CD4-positive, alpha-beta T cell treated with Interleukin-6 at 100 ng/mL for 8 hours (primary cell): ENCODE results near the gene ADCY3.

ENCODE experiments used
- DNase-seq: peaks from one replicate; pipeline ENCODE4 v3.0.0-alpha.2; 2020; ENCODE audit warnings: mixed read lengths, low spot score

ADCY3 gene

GRCh38 chr2:24874035-24874434 lies 46.0 kb downstream of the ADCY3 start:
- DNase-seq = no peak

- DNase-seq = no peak
These were observed 46.4 kb downstream of the ADCY3 start for GRCh38 chr2:24873619-24874018.

GRCh38 chr2:24872344-24873115 lies 47.5 kb downstream of the ADCY3 start:
- DNase-seq = no peak

DNA sequence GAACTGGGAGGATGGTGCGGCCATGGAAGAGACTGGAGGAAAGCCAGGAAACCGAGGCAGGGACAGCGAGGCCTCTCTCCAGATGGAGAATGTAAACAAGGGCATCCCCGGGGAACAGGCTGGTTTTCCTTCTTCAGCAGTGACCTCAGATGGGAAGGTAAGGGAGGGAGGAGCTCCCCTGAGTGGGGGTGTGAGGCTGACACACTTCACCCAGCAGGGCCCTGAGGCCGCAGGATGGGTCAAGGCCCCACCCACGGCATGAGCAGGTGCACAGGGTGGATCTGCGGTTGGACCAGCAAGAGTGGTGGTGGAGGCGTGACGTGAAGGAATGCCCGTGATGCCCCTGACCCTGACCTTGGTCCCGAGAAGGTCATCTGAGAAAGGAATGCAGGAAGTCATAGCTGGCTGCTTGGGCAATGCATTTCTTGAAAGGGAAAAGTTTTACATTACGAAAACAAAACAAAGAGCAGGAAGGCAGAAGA lies 48.1 kb downstream of the ADCY3 start:
- DNase-seq = no peak

- DNase-seq = no peak
These were observed 48.9 kb downstream of the ADCY3 start for GRCh38 chr2:24870891-24871705.

GRCh38 chr2:24870440-24870839 lies 49.6 kb downstream of the ADCY3 start:
- no peak for DNase-seq

GRCh38 chr2:24866946-24867345 lies 53.1 kb downstream of the ADCY3 start:
- no peak for DNase-seq

DNA sequence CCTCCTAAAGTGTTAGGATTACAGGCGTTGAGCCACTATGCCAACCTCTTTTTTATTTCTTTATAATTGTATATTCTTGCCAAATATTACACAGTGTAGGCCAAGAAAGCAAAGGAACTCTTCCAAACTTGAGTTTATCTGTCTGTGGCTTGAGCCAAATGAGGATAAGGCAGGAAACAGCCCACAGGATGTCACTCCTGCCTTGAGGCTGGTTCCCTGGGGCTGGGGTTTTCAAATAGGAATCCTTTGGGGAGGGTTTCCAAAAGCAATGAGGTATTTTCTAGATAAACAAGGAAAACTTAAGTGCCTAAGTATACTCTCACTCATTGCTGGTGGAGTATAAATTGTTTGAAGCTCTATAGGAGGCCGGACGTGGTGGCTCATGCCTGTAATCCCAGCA lies 56.4 kb downstream of the ADCY3 start:
- DNase-seq = no peak

DNA sequence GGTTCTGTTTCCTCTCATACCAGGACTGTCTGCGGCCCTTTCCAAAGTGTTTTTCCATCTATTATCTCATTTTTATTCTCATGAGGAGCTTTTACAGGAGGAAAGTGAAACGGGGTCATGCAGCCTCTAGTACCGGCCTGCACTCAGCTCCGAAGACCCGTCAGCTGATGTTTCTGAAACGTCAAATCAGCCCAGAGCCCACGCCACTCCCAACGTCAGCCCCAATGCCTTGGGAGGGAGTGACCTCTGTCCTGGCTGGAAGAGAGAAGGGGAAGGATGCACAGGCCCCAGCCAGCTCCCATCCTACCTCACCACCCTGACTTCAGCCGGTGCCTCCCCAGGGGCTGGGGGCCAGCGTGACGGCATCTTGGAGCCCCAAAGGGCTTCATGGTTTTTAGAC lies 58.5 kb downstream of the ADCY3 start:
- no peak for DNase-seq

GRCh38 chr2:24860631-24861030 lies 59.4 kb downstream of the ADCY3 start:
- no peak for DNase-seq

DNA sequence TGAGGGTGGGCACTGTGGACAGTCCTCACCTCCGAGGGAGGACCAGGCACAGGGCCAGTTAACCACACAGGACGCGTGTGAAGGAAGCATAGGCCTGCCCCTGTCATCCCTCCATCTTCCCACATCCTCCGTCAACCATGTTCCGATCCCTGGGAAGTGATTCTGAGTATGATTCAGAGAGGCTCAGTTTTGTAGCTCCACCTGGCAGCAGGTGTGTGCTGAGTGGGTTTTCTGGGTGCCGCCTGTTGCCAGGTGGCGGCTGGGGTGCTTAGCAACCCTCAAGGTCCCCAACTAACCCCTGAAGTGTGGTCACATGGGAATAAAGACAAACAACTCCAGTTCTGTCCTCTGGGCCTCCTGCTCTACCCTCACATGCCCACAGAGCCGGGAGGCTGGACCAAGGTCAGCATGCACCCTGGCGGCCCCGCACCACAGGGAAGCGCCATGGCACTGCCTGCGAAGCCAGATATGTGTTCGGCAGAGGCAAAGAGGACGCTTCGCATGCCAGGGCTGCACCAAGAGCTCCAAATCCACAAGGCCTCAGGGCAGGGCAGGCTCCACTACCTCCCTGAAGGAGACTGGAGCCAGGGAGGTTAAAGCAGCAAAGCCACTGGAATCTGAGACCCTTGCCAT lies 60.0 kb downstream of the ADCY3 start:
- DNase-seq = no peak

DNA sequence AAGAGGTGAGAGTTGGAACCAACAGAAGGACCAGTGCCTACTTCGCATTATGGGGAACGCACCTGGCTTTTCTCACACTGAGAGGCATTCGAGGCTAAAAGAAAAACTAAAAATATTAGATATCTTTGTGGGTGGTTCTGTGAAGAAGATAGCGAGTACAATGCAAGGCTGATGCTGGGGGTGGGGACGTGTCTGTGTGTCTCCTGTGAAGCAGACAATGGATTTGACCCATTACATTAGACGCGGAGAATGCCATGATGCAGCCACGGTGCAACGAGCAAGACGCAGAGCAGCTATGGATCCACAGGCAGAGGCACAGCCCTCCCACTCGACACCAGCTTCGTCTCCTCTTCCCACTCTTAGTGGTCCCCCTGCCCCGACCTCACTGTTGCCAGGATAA lies 61.0 kb downstream of the ADCY3 start:
- no peak for DNase-seq

DNA sequence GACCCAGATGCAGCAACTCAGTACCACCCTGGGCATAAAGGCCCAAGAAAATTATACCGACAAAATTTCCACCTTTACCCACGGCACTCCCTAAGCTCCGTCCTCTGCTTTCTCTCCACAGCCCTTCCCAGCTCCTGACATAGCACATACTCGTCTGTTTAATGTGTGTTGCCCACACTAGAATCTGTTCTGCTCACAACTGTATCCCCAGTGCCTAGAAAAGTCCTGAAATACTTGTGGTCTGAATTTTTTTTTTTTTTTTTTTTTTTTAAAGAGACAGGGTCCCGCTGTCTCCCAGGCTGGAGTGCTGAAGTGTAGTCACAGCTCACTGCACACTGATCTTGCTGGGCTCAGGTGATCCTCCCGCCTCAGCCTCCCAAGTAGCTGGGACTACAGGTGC lies 62.3 kb downstream of the ADCY3 start:
- no peak for DNase-seq

DNA sequence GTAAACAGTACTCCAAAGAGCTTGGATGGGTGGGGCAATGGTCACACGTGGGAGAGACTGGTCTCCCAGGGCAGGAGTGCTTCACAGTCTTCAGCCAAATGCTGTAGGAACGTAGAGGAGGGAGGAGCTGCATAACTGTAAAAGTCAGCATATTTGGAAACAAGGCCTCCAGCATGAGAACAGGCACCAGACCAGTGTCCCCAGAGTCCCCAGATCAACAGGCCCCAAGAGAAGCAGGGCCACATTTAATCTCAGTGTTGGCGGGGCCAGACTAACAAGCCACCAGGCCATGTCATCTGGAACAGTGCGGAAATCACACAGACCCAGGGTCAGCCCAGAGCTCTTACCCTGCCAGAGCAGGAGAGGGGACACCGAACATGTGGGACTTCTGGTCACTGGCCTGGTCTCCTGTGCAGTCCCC lies 63.2 kb downstream of the ADCY3 start:
- no peak for DNase-seq

DNA sequence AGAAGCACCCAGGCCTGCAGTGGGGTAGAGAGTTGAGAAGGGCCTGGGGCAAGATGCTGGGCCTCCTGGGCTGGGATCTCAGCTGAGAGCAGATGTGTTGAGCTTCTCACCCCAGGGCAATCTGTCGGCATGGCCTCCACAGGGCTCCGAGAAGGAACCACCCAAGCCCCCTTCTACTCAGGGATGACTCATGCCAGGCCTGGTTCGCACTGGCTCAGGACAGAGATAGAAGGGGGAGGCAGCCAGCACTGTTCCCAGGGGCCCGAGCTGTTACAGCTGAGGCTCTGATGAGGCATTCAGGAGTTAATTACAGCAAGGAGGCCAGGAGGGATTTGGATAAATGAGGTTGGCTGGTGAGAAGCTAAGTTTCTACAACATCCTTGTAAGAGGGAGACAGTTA lies 64.3 kb downstream of the ADCY3 start:
- DNase-seq = no peak

- no peak for DNase-seq
These were observed 64.9 kb downstream of the ADCY3 start for GRCh38 chr2:24855022-24855622.

DNA sequence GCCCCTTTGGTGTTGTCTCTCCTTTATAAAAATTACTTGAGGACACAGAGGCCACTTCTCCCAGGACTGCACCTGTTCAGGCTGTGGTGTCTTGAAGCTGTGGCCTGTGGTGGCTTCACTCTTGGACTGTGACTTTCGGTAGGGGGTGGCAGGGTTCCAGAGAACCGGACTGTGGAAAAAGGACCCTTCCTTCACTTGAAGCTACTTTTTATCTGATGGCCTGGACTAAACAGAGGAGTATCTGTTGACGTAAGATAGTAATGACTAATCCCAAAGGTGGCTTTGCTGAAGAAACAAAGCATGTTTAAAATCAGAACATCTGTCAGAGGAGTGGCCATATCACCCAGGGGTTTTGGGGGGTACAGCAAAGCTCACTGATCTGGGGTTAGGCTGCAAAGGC lies 66.0 kb downstream of the ADCY3 start:
- no peak for DNase-seq

DNA sequence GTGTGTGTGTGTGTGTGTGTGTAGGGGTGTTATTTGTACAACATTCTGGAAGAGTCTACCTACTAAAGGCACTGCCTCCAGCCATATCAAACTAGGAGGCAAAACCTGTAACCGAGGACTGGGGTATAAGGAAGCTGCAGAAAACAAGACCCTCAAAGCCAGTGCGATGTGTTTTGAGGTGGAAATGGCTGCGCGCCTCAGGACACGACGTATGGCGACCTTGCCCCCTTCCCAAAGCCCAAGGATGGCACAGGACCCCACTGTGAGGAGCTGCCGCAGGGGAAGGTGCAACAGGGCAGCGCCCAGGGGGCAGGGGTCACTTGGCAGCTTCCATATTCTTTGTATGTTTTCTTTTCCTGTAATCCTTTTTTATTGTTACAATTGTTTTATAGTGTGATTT lies 67.0 kb downstream of the ADCY3 start:
- no peak for DNase-seq

DNA sequence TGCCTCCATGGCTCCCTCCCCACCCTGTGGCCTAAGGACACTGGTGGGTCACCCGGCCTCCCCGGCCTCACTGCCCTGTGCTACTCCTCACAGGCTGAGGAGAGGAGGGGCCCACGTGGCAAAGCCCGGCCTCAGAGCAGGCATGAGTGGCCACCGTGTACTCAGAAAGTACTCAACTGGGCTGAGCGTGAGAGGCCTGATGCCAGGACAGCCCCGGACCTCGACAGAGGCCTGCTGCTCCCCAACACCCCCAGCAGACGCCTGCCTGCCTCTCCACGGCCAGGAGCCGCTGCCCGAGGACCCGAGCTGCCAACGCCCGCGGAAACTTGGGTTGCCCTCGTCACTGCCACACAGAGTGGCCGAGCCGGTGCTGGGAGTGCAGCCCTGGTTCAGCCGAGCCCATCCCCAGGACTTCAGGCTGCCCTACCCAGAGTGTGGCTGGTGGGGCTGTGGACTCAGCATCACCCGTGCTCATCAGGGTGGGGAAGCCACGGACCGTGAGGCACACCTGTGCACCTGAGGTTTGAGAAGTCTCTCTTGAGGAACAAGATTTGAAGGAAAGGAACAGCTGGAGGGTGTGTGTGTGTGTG lies 67.5 kb downstream of the ADCY3 start:
- no peak for DNase-seq

DNA sequence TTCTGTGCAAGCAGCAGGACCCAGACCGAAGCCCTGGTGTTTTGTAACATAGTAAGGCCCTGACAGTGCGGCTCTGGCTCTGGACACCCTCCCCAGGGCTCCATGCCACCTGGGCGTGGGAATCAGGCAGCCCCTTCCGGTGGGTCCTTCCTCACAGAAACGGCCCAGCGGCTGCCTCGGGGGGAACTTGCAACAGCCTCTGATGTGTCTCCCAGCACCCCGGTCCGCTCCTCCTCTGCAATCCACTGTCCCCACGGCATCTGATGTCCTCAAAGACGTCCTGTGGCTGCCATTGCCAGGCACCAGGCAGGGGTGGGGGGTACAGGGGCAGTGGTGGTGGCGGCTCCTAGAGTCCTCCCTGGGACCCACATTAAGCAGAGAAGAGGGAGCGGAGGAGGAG lies 68.0 kb downstream of the ADCY3 start:
- no peak for DNase-seq

DNA sequence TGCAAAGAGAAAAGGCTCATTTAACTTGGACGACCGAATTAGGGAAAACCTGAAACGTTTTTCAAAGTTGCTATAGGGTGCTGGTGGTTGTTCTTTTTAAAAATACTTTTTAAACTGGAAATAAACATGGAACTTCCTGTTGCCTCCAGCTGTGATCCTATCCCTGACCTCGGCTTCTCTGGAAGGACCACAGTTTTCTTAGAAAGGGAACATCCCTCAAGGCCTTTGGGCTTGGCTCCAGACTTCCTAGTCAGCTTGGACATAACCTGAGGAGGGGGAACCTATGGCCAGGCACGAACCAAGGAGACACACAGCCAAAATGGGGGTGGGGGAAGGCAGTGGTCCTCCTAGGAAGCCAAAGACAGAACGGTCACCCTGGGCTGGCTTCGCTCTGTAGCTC lies 69.1 kb downstream of the ADCY3 start:
- no peak for DNase-seq

DNA sequence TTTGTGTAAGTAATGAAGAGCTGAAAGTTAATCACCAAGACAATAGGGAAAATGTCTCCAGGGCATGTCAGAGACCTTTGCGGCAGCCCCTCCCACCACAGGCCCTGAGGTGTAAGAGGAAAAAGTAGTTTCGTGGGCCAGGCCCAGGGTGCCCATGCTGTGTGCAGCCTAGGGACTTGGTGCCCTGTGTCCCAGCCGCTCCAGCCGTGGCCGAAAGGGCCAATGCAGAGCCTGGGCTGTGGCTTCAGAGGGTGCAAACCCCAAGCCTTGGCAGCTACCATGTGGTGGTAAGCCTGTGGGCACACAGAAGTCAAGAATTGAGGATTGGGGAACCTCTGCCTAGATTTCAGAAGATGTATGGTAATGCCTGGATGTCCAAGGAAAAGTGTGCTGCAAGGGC lies 74.3 kb downstream of the ADCY3 start:
- DNase-seq = no peak
